ENCODE measurements around the gene GRM7.

GRM7 gene

DNA sequence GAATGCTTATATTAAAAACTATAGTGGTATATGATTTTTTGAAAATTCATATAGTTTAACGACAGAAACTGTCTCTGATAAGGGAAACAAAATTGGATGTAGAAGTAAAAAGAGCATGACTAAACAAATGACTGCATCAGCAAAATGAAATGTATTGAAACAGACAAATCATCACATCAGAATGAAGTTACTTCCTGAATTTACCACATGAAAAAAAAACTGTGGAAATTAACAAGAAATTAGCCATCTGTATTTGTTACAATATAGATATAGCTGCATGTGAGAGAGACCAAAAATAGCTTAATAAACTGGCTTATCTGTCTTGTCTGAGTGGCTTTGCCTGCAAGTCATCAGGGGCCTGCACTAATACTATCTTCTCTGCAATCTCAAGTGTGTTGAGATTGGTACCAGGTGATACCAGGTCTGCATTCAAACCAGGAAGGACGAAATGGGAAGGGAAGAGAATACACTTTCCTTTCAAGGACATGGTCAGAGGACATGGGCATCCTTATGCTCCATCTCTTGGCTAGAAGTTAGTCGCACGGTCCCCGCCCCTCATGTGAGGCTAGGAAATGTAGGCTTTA is 388.7 kb downstream of the GRM7 start:
- DNase-seq, result no peak

- no peak for DNase-seq
These were observed 393.3 kb downstream of the GRM7 start for GRCh38 chr3:7254251-7254650.

DNA sequence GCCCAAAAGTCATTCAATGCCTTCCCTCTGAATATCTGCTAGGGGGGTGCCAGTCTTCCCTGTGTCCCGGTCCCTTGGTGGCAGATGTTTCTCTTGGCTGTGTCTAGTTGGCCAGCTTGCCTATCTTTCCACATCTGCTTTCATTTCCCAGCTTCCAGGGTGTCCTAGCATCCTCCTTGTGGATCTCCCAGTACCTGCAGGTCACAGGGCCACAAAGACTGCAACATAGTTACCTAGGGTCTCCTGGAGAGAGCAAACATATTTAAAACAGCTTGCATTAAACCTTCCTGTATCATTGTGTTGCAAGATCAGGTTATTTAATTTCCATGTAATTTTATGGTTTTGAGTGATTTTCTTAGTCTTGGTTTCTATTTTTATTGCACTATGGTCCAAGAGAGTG is 400.1 kb downstream of the GRM7 start:
- no peak for DNase-seq

DNA sequence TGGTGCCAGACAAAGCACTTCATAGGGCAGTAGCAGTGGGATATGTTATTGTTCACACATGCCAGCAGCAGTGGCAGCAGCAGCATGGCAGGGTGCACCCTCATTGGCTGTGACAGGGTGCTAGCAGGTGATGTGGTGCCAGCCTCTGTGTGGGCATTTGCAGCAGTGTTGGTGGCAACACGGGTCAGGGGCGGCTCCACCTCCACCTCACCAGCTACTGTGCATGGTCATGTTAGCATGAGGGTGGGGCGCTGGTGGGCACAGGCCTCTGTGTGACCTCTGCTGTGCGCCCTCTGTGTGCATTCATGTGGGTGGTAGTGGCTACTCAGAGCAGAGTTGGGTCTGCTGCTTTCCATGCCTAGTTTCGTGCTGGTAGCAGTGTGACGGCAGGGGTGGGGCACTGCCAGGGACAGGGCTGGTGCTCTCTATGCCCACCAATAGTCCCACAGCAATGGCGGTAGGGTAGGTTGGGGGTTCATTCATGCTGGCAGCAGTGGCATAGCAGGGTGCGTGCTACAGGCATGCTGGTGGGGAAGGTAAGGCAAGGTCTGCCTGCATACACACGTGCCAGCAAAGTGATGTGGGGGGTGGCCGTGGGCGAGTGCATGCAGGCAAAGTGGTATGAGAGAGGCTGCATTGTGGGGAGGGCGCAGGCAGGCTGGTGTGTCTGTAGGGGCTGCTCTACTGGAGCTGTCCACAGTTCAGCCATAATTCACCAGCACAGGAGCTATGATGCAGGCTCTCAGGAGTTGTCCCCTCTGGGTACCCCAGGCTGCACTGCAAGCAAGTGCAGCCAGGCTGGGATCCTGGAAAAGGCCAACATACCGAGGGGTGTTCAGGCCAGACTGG is 402.7 kb downstream of the GRM7 start:
- DNase-seq, result no peak

- no peak for DNase-seq
These were observed 403.2 kb downstream of the GRM7 start for GRCh38 chr3:7264196-7264526.

DNA sequence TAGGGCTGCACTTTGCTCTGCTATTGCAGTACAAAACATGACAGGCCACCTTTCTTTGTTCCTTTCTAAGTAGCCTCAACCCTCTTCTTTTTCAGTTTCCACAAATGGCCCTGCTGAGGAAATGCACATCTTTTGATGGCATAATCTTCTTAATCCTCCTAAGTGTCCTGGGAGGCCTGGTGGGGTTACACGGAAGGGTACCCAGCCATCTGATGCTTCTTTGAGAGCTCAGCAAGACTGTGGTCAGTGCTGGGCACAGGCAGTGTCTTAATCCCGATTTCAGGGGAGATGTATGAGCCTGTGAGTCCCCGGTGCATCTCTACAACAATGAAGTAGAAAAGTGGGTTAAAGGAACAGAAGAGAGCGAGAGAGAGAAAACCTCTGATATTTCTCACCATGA is 404.8 kb downstream of the GRM7 start:
- DNase-seq, result no peak

- DNase-seq, result no peak
These were observed 405.6 kb downstream of the GRM7 start for GRCh38 chr3:7266551-7266950.

GRCh38 chr3:7270731-7271130 is 409.8 kb downstream of the GRM7 start:
- DNase-seq, result no peak

DNA sequence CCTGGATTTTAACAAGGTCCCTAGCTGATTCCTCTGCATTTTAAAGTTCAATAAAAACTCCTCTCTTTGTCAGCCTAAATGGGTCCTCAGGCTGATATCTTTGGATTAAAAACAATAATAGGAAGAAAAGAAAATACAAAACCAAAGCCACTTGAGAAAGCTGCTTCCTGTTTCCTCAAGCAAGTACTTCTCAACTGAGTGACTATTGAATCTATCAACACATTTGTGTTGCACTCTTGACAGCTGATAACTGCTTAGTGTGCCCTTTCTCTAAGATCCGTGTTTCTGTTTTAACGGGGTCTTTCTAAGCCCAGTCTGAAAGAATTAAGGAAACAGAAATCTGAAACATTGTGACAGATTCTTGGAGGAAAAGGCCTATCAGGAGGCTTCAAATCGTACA is 410.7 kb downstream of the GRM7 start:
- no peak for DNase-seq

- DNase-seq, result no peak
These were observed 411.3 kb downstream of the GRM7 start for GRCh38 chr3:7272203-7272602.

DNA sequence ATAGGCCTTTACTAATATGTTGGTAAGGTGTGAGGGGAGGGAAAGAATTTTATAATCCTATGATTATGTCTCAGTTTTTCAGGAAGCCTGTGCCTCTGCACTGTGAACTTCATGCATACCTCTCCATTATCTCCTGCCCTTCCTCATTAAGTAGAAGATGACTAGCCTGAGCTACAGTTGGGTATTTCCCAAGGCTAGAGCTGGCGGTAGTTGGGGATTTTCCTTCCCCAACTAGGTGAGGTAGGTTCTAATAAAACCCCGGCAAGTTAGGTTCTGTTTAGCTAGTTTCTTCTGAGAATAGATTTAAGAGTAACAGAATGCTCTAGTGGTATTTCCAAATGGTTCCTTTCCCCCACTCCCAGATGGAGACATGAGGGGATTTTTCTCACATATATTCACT is 414.5 kb downstream of the GRM7 start:
- DNase-seq, result no peak

DNA sequence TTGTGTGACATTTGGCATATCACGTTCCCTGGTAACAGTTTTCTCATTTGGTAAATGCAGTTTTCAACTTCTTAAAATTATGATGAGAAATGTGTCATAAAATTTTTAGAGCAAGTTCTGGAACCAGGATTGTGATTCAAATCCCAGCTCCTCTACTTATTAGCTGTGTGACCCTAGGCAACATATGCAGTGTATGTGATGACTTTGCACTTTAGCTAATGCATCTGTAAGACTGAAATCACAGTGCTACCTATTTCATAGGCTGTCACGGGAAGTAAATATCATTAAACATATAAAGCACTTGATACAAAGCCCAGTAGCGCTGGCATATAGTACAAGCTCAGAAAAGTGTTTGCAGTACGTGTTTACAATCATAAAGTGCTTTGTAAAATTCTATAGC is 419.4 kb downstream of the GRM7 start:
- no peak for DNase-seq

GRCh38 chr3:7282988-7283387 is 422.1 kb downstream of the GRM7 start:
- DNase-seq, result no peak

DNA sequence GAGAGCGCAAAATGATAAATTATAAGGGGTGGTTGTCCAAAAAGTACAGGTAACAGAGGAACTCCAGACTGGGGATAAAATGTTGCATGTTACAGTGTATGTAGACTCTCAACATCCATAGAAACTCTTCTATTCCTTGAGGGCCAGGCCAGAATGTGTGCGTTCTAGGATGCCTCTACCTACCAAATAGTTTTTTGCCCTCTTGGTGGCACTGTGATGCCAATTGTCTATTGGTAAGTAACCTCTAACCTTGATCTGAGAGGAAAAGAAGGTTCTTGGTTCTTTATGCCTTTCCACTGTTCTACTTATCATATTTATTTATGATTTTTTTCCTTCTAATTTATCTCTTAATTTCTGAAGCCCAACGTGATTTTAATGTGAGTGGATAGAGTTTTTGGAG is 424.6 kb downstream of the GRM7 start:
- DNase-seq, result no peak

GRCh38 chr3:7288133-7288532 is 427.2 kb downstream of the GRM7 start:
- no peak for DNase-seq

- no peak for DNase-seq
These were observed 428.2 kb downstream of the GRM7 start for GRCh38 chr3:7289121-7289520.

GRCh38 chr3:7290077-7290825 is 429.3 kb downstream of the GRM7 start:
- no peak for DNase-seq

DNA sequence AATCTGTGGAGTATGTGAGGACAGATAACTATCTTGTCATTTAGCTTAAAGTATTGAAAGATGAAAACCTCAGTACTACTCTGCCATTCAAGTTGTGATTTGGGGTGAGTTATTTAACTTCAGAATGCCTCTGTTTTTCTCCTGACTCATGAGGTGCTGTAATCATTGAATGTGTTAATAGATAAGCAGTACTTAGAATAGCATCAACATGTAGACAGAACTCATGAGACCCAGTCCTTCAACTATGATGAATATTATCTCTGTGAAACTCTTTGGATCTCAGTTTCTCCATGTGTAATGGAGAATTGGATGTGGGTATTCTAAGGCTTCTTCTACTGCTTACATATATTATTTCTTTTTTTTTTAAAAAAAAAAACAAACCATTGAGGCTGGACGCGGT is 431.4 kb downstream of the GRM7 start:
- DNase-seq, result no peak

- no peak for DNase-seq
These were observed 432.4 kb downstream of the GRM7 start for GRCh38 chr3:7293286-7293685.

DNA sequence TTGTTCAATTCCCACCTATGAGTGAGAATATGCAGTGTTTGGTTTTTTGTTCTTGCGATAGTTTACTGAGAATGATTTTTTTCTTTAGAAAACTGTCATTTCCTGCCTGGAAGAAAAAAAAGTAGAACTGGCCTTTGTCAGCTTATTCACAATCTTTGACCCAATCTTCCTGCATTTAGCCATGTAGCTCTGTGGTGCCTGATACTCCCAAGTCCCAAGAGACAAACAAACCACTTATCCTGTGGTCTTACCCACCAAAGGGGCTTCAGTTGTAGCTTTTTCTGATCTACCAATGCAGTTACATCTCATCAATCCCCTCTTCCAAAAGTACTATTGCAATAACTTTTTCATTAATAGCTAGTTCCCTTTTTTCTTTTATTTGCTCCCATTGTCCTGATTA is 444.6 kb downstream of the GRM7 start:
- no peak for DNase-seq

GRCh38 chr3:7306901-7307300 is 446.0 kb downstream of the GRM7 start:
- DNase-seq, result no peak

GRCh38 chr3:7307410-7307809 is 446.5 kb downstream of the GRM7 start:
- DNase-seq, result no peak

- no peak for DNase-seq
These were observed 448.8 kb downstream of the GRM7 start for GRCh38 chr3:7309641-7310102.

DNA sequence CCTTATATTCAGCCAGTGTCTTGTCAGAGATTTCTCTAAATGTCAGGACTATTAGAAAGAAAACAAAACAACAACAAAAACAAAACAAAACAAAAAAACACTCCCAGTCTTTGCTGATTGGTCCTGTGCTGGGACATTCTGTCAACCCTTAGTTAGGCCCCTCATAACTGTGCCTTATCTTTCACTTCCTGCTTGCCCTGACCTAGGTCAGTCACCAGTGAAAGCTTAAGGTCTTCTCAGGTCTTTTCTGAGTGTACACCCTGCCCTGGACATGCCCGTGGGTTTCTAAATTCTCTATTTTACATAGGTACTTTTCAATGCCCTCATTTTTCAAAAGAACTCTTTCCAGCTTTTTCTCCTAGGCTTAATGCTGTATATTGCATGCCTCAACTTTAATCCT is 454.1 kb downstream of the GRM7 start:
- DNase-seq, result no peak
